ENCODE data around the gene TRIM47.

TRIM47 gene

DNA sequence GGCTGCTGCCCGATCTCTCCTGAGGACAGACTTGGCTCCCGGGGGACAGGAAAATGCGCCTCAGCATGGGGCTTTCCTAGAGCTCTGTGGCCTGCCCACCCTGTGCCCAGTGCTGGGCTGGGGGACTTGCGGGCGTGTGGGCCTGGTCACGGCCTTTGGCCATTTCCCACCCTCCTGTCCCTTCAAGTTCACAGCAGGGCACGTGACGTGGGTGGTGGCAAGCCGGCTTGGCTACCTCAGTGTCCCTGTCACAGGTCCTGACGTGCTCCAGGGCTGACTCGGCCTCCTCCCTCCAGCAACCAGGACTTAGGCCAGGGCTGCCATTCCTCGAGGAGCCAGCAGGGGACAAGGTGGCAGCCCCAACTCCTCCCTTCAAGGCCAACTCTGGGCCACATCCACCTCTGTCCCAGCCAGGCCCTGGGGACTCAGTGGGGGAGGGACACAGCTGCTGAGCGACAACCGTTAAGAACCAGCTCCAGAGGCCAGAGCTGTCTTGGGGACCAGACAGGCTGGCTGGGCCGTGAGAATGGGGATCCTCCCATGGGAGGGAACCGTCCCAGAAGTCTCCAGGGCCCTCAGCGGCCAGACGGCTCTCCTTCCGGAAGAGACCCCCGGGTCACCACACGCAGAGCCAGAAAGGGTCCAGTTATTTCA is 33.2 kb downstream of the TRIM47 start:
- DNase-seq: no peak

DNA sequence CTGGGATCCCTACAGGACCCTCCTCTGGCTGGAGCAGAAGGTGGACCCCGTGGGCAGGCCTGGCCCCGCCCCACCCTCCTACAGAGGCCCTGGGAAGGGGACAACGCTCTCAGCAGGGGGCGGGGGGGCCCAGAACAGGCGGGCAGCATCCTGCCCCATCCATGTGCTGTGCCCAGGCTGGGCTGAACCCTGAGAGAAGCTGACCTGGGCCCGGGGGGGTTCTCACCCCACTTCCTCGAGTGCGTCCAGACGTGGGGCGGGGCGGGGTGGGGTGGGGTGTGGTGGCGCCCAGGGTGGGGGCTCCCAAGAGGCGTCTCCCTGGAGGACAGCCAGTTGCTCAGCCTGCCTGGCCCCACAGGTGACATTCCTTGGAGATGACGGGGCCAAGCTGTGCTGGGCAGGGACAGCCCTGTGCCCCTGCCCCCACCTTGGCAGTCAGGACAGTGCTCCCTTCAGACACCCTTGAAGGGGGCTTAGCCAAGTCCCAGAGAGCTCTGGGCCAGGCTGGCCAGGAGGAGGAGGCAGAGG is 33.8 kb downstream of the TRIM47 start:
- no peak for DNase-seq

DNA sequence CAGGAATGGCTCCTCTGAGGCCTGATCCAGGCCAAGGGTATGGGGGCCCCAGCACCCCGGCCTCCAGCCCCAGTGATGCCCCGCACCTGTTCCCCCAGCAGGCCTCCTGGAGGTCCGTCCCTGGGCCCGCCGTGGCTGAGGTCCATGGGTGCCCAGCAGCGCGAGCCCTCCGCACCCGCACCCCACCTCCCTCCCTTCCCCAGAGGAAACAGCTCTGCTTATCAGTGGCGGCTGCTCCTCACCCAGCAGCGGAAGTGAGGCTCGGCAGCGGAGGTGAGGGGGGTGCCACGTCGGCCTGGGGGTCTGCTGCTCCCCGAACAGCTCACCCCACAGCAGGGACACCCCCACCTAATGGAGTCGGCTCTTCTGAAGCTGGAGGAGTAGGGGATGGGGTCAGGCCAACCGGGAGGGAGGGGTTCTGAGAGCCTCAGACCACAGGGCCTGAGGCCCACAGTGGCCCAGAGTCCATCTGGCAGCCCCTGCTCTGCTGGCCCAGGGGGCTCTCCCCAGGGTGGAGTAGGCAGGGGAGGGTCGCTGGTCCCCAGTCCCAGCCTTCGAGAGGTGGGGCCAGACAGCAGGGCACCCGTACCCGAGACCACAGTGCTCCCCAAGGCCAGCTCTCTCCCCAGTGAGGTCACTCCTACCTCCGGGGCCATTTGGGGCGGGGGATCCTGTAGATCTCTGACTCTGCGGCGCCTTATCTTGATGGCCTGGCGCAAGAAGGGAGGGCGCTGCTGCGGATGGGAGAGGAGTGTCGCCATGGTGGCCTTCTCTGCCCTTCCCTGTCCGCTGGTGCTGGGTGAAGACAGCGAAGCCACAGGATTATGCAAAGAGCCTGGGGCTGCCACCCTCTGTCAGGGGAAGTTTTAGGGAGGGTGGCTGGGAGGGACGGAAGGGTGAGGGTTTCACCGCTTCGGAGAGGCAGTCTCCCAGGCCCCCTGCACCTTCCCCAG is 34.5 kb downstream of the TRIM47 start, which contains the start of gene UNC13D:
Gene UNC13D, minus strand, starts transcription at position 828 of the 953 bp plus-strand sequence. Its CDS starts 67 bp downstream, at position 761.
- DNase-seq: no peak

DNA sequence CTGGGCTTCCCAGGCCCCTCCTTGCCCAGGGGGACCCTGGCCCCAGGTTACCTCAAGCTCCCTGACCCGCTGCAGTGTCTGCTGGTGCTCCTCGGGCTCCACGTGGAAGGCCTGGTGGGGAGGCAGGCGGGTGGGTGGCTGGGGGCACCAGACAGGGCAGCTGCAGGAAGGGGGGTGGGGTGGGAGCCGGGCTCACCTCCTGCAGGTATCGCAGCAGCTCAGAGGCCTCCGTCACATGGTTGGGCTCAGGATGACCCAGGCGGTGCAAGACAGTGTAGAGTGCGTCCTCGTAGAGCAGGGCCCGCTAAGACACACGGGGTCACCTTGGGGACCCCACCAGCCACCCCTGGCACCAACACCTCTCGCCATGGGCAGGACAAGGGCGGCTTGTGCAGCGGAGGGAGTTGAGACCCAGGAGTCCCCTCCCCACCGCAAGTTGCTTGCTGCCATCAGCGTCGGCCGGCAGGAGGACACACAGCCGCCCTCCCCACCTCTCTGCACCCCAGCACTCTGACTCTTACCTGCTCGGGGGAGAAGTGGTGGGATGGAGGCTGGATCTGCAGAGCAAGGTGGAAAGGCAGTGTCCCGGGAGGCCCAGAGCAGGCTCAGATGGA is 35.3 kb downstream of the TRIM47 start:
- no peak for DNase-seq

DNA sequence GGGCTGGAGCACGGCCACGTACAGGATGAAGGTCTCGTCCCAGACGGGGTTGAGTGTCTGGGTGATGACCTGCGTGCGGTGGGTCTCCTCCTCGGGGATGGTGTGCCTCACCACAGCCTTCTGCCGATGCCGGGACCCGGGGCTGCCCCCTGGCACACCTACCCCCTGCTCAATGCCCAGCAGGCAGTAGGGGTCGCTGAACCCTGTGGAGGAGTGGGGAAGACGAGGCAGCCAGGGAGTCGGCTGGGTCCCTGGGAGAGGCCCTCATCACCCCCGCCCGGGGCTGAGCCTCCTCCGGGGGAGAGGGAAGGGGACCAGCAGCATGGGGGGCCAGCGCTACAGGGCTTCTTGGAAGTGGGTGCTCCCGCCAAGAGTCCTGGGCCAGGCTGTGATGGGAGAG is 36.0 kb downstream of the TRIM47 start:
- no peak for DNase-seq

DNA sequence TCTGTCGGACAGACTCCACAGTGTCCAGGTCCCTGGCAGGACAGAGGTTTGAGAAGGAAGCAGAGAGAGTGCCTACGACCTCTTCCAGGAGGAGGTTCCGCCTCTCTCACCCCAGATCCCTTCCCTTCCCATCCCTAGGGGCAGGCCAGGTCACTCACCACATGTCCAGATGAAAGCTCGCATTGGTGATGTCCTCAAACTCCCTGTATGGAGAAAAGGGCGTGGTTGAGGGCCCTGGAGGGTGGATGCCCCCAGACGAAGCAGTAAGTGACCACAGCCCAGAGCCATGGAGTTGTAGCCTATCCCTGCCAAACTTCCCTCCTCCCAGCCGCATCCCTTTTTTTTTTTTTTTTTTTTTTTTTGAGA is 37.6 kb downstream of the TRIM47 start:
- DNase-seq: no peak

DNA sequence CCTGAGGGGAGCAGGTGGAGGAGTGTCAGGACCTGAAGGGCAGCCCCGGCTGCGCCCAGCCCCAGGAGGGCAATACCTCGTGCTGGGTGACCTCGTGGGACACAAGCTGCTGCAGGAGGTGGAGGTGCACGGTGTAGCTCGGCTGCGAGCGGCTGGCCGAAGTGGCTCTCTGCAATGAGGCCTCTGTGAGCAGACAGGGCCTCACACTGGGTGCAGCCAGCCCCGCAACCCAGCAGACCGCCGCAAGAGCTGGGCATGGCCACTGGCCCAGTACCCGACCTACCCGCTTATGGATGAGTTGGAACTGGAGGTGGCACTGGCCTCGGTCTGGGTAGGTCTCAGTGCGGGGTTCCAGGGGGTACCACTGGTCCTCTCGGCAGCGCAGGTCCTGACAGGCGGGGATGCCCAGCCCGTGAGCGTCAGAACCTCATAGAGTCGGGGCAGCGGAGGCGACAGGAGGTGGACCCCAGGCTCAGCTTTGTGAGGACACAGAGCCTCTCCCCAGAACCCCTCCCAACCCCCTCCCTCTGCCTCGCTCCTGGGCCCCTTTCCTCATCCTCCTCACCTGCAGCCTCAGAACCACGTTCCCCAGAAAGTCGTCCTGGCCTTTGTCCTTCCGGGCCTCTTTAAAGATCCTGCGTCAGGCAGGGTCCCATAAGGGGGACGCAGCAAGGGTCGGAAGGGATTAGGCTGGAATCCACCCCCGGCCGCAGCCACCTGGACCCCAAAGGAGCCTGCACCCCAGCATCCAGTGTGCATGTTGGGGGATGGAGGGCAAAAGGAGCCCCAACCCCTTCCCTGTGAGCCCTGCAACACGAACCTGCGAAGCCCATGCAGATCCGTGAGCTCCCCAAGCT is 38.2 kb downstream of the TRIM47 start:
- DNase-seq: no peak

DNA sequence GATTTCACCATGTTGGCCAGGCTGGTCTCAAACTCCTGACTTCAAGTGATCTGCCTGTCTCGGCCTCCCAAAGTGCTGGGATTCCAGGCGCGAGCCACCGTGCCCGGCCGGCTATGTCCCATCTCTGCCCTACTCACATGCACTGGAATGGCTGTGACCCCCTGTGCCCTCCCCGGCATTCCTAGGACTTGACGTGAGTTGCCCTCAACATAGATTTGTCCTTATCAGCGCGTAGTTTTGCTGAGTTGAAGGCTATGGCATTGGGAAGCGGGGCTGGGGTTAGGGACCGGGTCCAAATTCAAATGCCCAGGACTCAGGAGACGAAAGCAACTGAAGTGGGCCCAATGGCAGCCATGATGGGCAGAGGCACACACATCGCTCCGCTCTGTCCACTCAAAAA is 40.0 kb downstream of the TRIM47 start:
- DNase-seq: no peak

DNA sequence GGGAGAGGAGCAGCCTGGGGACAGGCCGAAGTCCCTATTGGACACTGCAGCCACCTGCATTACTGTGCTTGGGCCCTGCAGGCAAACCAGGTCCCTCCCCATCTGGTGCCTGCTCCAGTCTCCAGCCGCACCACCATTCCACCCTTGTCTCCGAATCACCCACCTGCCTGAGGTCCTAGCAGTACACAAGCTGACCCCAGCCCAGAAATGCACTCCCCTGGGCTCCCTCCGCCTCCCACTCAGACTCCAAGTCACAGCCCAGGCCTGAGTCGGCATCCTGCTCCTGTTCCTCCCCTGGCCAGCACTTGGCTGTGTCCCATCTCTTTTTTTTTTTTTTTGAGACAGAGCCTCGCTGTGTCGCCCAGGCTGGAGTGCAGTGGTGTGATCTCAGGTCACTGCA is 40.5 kb downstream of the TRIM47 start:
- DNase-seq: no peak

DNA sequence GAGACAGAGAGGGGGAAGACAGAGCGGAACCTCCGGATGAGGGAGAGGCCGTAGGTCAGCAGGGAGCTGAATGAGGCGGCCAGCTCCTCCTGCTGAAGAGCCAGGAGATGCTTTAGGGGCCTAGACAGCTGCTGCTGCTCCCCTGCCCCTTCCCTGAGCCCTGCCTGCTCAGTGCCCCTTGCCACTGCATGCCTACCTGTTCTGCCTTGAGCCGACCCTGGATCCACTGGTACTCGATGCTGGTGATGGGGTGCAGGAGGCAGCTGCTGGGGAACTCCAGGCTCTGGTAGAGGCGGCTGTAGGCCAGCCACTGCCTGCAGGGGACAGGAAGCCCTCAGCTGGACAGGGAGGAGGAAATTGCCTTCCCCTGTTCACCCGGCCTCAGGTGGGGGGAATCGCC is 41.8 kb downstream of the TRIM47 start:
- DNase-seq: no peak

DNA sequence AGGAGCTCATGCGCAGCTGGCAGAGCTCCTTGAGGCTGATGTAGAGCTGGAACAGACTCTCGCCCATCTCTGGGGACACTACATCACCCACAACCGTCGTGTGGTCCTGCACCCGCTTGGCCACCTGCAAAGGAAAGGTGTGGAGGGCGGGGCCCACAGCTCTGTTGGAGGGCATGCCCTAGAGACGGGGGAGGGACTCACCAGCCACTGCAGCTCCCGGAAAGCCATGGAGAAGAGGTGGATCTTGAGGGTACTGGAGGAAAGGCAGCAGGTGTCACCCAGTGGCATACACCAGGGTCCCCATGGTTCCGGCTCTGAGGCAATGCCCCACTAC is 42.8 kb downstream of the TRIM47 start:
- DNase-seq: no peak

DNA sequence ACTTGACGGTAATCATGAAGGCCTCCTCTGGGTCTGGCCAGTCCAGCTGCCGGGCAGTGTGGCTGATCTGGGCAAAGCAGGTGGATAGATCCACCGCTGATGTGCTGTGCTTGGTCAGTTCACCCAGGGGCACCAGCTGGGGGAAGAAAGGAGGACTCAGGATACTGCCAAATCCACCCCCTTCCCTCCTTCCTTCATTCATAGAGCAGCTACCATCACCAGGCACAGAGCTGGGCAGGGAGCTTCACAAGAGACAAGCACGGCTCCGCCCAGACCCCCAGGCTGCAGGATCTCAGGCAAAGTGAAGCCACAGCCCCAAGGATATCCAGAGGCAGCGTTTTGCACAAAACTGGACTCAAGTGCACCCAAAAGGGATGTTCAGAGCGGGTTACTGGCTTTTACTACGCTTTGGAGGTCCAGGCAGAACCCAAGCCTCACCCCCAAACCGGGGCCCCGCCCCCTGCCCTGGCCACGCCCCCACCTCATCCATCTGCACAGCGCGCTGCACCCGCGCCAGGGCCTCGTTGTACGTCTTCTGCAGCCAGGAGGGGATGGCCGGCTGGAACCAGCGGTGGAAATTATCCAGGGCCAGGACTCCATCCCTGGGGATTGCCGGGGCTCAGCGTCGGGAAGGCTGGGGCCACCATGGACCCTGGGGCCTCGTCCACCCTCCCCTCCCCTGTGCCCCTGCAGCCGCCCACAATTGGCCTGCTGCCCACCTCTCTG is 43.3 kb downstream of the TRIM47 start:
- no peak for DNase-seq

DNA sequence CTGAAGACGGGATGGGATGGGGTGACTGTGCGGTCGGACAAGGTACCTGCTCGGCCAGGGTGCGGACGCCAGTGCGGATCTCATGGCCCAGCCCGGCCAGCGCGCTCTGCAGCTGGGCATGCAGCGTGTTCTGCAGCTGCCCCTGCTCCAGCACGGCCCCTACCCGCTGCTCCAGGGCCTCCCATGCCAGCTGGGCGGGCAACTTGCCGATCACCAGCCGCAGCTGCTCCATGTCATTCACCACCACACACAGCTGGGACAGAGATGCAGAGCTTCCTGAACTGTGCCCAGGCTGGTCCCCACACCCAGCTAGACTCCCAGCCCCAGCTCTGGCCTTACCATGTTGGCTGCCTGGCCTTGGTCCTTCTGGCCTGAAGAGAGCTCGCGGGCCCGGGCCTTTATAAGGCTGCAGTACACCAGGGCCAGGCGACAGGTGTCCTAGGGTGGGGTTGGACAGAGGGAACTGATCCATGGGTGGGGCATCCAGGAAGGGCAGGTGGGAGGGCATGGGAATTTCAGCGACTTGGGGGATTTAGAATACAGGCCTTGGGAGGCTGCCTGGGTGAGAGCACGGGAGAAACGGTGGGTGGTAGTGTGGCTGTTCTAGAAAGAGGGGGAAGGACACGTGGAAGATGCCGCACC is 44.0 kb downstream of the TRIM47 start:
- DNase-seq: no peak

DNA sequence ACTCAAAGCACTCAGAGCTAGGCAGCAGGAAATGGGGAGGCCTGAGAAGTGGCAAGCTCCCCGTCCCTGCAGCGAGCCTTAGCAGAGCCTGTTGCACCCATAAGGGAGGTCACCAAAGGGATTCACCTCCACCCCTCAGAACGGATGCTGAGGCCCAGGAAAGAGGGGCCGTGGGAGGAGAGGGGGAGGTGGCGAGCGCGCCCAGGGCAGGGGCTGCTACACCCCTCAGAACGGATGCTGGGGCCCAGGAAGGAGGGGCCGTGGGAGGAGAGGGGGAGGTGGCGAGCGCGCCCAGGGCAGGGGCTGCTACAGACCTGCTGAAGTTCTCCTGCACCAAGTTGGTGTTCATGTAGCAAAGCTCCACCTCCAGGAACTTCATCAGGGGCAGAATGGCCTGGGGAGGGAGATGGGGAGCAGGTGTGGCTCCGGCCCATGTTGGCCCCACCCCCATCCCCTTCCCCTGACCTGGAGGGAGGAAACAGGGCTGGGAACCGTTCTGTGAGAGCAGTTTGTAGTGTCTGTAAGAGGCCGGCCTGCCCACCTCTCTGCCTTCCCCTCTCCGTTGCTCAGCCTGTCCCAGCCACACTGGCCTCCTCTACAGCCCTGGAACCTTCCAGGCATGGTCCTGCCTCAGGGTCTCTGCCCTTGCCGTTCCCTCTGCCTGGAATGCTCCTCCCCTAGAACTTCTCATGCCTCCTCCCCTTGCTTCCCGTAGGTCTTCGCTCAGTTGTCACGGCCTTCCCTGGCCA is 45.6 kb downstream of the TRIM47 start:
- no peak for DNase-seq

DNA sequence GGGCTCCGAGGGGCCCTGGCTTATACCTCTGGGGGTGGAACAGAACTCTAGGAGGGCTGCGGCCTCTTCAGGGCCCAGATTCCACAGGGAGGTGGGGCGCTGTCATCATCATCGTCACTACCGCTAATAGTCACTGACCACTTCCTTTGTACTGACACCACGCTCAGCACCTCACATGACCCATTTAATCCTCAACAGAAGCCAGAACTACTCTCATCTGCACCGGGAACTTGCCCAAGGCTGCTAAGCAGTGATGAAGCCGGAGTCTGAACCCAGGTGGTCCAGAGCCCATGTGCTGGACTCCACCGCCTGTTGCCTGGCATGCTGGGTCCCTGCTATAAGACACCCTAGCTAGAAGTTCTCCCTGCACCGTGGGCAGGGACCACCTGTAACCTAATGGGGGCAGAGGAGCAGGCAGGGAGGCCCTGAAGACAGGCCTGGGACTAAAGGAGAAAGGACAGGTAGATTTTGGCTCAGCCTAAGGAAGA is 46.2 kb downstream of the TRIM47 start:
- no peak for DNase-seq

DNA sequence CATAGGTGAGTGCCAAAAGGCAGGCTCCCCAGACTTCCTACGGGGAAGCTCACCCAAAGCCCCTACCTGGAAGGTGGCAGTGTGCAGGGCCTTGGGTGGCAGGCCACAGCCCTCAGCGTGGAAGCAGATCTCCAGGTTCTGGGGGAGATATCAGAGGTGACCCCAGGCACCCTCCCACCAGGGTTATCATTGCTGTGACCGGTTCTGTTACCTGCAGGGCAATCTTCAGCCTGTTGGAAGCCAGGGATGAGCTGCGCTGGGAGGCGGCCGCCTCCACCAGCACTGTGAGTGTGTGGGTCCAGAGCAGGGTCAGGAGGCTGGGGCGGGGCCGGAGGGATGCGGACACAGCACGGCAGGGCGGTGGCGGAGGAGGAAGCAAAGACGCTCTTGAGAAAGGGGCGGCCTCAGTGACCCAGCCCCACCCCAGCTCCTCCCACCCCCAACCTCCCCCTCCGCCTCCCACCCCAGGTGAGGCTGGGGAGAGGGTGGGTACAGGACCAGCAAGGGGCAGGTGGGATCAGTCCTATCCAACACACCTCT is 47.3 kb downstream of the TRIM47 start:
- DNase-seq: no peak

DNA sequence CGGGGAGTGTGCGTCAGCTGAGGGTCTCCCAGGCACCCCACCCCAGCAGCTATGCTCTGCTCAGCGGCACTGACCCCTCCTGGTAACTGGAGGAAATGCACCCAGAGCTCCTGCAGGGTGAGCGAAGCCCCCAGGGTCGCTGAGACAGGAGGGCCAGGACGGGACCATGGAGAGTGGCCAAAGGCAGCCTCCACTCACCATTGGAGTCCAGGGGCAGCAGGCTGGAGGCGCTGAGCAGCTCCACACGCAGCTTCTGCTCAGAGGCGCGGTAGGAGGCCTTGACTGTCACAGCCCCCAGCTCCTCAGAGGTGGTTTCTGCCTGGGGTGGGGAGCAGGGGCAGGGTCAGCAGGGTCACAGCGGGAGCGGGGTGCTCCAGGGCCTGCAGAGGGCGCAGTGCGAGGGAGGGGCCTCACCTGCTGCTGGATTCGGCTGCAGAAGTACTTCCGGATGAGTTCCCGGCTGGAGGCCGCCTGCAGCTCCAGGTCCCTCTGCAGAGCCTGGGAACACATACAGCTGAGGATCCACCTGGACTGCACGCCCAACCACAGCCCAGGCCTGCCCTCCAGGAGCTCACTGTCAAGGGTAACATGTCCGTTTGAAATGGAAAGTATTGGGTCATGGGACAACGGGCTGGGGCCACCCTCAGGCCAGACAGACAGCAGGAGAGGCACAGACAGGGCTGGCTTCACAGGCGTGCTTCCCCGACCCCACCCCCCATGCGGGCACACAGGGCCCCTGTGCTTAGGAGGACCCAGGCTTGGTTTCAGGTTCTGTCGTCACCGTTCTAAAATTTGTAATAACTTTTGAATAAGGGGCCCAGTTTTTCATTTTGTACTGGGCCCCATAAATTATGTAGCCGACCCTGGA is 48.0 kb downstream of the TRIM47 start:
- DNase-seq: no peak

DNA sequence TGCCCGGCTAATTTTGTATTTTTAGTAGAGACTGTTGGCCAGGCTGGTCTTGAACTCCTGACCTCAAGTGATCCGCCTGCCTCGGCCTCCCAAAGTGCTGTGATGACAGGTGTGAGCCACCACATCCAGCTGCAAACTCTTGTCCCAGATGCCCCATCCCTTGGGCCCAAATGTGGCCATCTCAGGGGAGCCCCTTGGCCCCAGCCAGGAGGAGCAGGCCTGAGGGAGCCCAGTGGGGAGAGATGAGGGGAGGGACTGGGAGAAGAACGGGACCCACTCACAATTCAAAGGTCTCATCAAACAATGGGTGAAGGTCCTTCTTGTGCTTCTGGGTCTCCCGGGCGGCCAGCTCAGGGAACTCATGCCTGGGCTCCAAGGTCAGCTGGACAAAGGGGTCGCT is 48.6 kb downstream of the TRIM47 start:
- DNase-seq: no peak

DNA sequence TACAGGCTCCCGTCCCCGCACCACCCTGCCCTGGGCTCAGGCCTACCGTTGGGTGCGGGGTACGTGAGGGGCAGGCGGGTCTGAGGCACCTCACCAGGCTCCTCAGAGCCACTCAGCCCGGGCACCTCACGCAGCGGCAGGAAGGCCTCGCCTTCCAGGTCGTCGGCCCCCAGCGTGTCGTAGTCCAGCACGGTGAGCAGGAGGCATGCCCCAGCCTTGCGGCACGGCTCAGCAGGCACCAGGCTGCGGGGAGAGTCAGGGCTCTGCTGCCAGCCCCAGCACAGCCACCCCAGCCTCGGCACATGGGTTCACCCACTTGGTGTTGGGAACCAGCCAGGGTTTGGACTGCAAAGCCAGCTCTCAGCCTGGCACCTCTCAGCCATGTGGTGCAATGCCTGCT is 49.6 kb downstream of the TRIM47 start:
- no peak for DNase-seq
